GM19452 (cell line): ENCODE measurements around the gene LMAN1L.

Source experiments
- ATAC-seq: cut with Tn5 transposase; IDR thresholded peaks from one replicate; pipeline ENCODE4 v1.9.1; 2021; ENCODE audit not compliant: unreplicated experiment

The LMAN1L gene

GRCh38 chr15:74833376-74834107 is 20.9 kb downstream of the LMAN1L start:
- no peak for ATAC-seq

GRCh38 chr15:74835312-74835823 is 22.7 kb downstream of the LMAN1L start:
- ATAC-seq: no peak

GRCh38 chr15:74836846-74837245 is 24.2 kb downstream of the LMAN1L start:
- no peak for ATAC-seq

DNA sequence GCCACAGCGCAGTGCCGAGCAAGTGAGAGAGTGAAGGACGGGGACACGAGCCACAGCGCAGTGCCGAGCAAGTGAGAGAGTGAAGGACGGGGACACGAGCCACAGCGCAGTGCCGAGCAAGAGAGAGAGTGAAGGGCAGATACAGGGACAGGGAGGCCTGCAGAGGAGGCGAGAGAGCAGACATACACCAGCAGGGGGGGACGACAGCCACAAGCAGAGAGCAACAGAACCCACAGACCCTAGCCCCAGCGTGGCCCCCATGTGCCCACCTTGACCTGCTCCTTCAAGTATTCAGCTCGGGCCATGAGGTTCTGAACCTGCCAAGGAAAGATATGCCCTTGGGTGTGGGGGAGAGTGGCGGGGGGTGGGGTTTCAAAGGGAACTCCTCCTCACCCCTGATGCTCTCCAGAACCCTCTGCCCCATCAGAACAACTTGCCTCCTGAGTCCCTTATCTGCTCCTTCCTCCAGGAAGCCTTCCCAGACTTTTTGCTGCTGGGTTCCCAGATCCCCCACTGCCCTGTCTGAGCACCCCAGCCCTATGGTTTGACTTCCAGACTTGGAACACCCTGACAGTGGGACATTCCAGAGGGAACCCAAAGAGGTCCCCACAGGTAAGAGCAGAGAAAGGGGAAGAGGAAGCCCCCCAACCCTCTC is 25.0 kb downstream of the LMAN1L start:
- ATAC-seq: no peak

DNA sequence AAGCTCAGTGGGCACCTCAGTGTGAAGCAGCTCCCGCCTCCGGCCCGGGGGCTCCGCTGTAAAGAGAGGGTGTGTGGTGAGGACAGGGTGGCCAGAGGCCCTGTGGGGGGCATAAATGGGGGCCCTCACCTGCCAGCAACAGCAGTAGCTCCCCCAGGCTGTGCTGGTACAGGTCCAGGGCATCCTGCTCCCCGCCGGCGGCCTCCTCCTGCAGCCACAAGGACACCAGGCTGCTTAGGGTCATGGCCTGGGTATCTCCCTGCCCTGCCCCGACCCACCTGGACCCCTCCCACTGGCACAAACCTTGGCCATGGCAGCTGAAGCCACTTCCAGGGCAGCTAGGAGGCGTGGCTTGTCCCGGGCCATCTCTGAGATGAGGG is 25.5 kb downstream of the LMAN1L start:
- ATAC-seq: no peak

DNA sequence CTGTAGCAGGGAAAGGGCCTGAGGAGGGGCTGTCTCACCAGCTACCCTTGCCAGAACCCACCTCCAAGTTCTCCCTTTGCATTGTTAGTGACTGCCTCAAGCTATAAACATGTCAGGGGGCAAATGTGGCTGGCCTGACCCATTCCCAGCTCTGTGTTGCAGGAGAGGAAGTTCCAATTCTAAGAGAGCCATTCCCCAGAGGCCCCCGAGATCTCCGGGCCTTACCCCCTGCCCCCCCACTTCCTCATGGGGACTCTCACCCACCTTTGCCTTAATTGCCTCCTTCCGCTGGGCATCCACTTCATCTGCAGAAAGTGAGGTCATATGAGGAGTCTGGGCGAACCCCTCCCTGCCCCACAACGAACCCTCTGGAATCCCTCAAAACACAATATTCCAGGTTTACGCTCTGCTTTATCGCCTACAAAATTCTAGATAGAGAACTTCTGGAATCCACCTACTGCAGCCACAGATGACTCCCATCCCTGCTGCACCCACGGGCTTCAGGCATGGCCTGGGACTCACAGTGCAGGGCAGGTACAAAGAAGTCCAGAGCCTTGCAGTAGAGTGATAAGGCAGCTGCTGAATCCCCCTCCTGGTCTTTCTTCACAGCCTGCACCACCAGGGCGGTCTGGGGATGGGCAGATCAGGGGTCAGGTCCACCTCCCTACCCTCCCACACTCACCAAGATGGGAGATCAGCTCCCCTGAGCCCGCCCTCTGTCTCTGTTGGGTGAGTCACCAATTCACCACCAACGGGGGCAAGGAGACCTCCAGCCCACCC is 26.3 kb downstream of the LMAN1L start:
- no peak for ATAC-seq

- no peak for ATAC-seq
Observed at GRCh38 chr15:74839526-74840395, 27.1 kb downstream of the LMAN1L start.

DNA sequence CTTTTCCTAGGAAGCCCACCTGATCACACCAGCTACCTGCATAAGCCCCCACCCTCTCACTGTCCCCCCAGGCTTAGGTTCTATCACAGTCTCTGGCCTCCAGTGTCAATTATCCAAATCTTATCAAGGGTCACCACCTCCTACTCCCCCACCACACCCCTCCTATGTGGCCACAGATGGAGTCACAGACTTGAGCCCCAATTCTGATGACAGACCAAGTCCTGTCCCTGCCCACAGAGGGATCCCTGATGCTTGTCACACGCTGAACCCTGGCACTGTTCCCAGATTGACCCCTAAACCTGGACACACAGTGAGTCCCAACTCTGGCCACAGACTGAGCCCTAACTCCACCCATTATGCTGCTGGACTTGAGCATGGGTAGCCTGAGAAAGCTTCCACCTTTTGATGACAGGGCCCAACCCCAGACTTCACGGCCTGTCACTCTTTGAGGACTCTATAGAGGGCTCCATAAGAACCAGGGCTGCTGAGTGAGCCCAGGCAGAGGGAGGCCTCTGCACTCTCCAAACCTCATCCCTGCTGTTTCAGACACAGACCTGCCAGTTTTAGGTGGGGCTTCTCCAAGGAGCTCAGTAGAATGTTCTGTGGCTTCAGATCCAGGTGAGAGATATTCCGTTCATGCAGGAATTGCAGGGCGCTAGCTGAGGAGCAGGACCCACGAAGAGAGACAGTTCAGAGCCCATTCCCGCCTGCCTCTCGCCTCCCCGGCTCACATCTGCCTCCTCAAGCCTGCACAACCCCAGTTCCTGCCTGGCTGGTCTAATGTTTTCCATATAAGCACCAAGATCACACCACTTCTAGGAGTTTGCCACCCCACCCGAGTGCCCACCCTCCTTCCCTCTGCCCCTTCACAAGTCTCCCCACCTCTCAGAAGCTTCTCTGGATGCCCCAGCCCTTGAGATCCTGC is 28.5 kb downstream of the LMAN1L start:
- ATAC-seq: no peak

DNA sequence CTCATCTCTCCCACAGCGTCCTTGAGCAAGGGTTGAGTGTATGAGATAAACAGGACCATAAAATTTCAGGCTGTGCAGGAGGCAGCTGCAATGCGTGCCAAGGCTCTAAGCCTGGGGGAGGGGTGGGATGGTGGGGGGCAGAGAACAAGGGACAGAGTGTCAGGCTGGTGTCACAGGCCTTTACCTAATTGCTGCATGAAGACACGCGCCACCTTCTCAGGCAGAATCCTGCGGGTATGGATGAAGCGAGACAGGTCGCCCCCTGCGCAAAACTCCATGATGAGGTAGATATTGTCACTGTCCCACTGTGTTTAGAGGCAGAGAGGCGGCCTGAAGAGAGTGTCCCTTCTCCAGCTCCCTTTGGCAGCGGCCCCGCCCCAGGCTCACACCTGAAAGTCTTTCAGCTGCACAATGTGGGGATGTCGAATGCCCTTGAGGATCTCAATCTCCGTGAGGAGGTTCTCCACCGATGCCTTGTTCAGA is 29.3 kb downstream of the LMAN1L start:
- no peak for ATAC-seq

DNA sequence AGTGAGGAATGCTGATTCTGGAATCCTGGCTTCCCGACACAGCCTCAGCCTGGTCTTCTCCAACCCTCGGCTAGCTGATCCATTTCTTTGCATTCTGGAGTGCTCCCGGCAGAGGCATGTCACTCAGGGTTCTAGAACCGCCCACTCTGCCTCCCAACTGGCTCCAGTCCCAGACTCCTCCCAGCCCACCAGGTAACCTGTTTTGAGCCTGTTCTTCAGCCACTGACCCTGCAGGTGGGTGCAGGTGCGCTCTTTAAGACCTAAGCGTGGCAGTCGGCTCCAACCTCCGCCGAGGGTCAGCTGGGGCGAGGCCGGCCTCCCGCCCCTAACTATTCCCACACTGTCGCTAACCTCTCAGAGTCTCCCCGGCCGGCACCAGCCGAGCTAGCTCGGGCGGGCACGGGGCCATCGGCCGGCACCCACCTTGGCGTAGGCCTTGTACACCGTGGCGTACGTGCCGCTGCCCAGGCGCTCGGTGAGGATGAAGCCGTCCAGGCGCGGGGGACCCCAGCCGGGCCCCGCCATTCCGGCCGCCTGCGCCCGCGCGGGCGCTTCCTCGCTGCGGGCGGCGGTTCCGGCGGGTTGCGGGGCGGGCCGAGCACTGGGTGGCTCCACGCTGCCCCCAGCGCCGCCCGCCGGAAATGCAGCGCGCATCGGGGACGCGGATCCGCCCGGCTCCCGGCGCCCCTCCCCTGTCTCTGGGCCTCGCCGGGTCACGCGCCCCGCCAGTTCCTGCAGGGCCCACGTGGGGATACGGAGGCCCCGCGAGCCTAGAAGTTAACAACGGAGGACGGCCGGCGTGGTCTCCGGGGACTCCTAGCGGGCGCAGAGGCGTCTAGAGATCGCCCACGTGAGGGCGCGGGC is 30.2 kb downstream of the LMAN1L start, which contains the start of gene ULK3:
TSS of gene ULK3 (minus strand) at position 576 of the 864 bp plus-strand sequence. CDS start at position 525, 51 bp downstream.
- ATAC-seq: peak; percentile 74

DNA sequence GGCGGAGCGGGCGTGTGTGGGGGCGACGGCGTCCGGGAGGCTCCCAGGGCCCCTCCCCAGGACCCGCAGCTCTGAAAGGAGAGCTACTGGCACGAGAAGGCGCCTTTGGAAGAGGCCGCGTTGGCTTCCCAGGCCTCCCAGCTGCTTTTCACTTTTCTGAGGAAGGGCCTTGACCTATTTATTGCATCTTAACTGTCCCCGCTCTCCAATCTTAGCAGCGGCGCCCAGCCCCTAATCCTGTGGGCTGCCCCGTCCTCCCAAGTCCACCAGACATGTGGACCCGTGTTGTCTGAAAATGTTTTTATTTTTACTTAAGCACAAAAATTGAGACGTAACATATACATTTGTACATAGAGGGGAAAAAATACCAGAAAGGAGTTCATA is 30.8 kb downstream of the LMAN1L start:
- ATAC-seq: no peak

DNA sequence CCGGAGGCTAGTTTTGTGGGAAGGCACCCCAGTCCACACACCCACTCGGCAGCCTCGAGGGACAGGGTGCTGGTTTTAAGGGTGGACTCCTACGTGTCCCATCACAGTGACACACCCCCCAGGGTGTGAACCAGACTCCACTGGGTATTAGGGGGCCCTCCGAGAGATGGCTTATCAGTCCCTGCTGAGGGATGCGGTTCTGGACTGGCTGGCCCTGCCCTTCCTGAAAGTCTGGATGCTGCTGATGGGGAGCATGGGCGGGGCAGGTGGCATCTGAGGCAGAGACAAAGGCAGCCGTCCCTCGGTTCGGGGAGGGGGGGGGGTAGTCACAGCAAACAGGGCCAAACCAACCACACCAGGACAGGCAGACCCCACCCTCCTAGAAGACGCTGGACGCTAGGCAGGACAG is 31.3 kb downstream of the LMAN1L start:
- ATAC-seq: no peak

DNA sequence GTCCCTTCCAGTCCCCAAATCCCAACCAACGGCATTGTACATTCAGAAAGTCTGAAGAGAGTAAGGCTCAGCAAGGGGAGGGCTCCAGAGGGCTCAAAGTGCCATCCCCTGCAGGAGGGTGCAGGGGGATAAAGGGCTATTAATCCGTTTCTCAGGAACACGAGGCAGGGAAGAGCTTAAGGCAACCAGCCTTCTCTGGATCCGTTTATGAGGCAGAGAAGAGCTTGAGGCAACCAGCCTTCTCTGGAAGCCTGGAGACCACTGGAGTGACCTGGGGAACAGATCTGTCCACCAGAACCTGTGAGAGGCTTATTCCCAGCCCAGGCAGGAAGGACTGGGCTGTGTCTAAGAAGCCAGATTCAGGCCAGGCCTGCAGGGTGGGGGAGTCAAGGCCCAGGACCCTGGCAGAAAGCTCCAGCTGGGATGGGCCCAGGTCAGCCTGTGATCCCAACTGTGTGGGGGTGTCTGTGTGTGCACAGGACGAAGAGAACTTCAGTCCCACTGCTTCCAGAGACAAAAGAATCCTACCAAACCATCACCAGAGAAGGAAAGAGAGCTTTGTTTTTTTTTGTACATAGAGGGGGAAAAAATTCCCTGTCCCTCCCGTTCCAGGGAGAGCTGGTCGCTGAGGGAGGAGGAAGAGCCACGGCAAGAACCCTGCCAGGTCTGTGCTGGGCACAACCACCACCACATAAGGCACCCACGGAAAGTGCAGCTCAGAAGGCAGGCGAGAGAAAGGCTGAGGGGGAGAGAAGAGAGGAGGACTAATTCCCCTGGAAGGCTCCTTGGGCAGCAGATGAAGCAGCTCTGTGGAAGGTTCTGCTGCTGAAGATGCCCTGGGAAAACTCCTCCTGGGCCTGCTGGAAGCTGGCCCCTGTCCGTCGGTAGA is 31.9 kb downstream of the LMAN1L start:
- ATAC-seq: no peak

DNA sequence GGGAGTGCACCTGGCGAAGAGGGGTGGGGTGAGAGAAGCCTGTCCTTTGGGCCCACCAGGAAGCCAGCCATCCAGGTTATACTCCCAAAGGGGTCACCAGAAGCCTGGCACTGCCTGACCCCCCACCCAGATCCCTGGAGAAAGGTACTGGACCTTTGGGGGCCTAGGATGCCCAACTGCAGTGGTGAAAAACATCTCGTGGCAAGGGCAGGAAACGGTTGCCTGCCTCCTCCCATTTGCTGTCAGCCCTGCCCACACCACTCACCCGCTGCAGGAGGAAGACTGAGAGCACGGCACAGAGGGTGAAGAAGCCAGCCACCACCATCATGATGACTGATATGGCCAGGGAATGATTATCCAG is 32.6 kb downstream of the LMAN1L start:
- ATAC-seq: no peak

DNA sequence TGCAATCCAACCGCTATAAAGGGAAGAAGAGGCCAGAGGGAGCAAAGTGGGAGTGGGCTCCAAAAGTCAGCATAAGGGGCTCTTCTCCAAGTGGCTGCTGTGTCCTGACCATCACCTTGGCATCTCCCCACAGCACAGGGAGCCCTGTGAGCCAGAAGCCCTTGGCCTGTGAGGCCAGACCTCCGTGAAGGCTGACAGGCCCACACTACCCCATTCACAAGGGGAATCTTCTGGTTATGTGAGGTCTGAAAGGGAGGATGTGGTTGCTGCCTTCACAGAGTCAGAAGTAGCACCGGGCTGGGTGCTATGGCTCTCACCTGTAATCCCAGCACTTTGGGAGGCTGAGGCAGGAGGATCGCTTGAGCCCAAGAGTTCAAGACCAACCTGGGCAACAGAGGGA is 32.9 kb downstream of the LMAN1L start:
- ATAC-seq: no peak

GRCh38 chr15:74847432-74847831 is 34.8 kb downstream of the LMAN1L start:
- ATAC-seq: no peak

GRCh38 chr15:74850393-74850792 is 37.8 kb downstream of the LMAN1L start:
- no peak for ATAC-seq

- ATAC-seq: no peak
Observed at GRCh38 chr15:74851960-74852359, 39.3 kb downstream of the LMAN1L start.
